ENCODE measurements around the gene NOX1.
"Not testable (repeated sequence)": the region's sequence is repeated elsewhere in the genome, so short reads cannot be mapped to it uniquely, and the experiment has no call there.

Gene NOX1

GRCh38 chrX:100829730-100830129, 44.4 kb downstream of the NOX1 start:
- H3K4me3 ChIP-seq (ENCODE audit: low read depth, low read length), result no peak overlapping the region
- peak; percentile 57 for DNase-seq (ENCODE audit: low read depth)
- no peak for TF ChIP-seq MAX (IDR thresholded peaks at IDR 0.05; ENCODE audit: low read depth, low read length)
- no peak for TF ChIP-seq MYC (IDR thresholded peaks at IDR 0.05; ENCODE audit: low read depth, low read length)
- TF ChIP-seq CTCF (IDR thresholded peaks at IDR 0.05; ENCODE audit: low read depth, low read length), result no peak
- TF ChIP-seq POLR2A (IDR thresholded peaks at IDR 0.05; ENCODE audit: extremely low read depth, insufficient read length), result no peak

GRCh38 chrX:100819837-100820666, 54.1 kb downstream of the NOX1 start, which contains the start of gene CSTF2:
Gene CSTF2, plus strand, starts transcription at chrX:100820391. Its CDS starts 26 bp downstream, at chrX:100820417.
- TF ChIP-seq MAX (IDR thresholded peaks at IDR 0.05; ENCODE audit: low read depth, low read length) (peak; percentile 53), MYC (IDR thresholded peaks at IDR 0.05; ENCODE audit: low read depth, low read length) (peak; percentile 60), CTCF (IDR thresholded peaks at IDR 0.05; ENCODE audit: low read depth, low read length) (no peak), POLR2A (IDR thresholded peaks at IDR 0.05; ENCODE audit: extremely low read depth, insufficient read length) (peak; percentile 70)
- DNase-seq (ENCODE audit: low read depth), result peak; percentile 91
- H3K4me3 ChIP-seq (ENCODE audit: low read depth, low read length), result peak within 1 kb of the TSS; percentile 86

- DNase-seq (ENCODE audit: low read depth), result no peak
- TF ChIP-seq CTCF (IDR thresholded peaks at IDR 0.05; ENCODE audit: low read depth, low read length) (no peak), POLR2A (IDR thresholded peaks at IDR 0.05; ENCODE audit: extremely low read depth, insufficient read length) (no peak)
- H3K4me3 ChIP-seq (ENCODE audit: low read depth, low read length), result peak overlapping the region; percentile 86
These were observed 54.7 kb downstream of the NOX1 start for GRCh38 chrX:100819534-100819836.

GRCh38 chrX:100817340-100817739, 56.8 kb downstream of the NOX1 start:
- no peak overlapping the region for H3K4me3 ChIP-seq (ENCODE audit: low read depth, low read length)
- no peak for TF ChIP-seq CTCF (IDR thresholded peaks at IDR 0.05; ENCODE audit: low read depth, low read length)
- no peak for TF ChIP-seq MAX (IDR thresholded peaks at IDR 0.05; ENCODE audit: low read depth, low read length)
- no peak for TF ChIP-seq MYC (IDR thresholded peaks at IDR 0.05; ENCODE audit: low read depth, low read length)
- no peak for TF ChIP-seq POLR2A (IDR thresholded peaks at IDR 0.05; ENCODE audit: extremely low read depth, insufficient read length)
- no peak for DNase-seq (ENCODE audit: low read depth)

DNA sequence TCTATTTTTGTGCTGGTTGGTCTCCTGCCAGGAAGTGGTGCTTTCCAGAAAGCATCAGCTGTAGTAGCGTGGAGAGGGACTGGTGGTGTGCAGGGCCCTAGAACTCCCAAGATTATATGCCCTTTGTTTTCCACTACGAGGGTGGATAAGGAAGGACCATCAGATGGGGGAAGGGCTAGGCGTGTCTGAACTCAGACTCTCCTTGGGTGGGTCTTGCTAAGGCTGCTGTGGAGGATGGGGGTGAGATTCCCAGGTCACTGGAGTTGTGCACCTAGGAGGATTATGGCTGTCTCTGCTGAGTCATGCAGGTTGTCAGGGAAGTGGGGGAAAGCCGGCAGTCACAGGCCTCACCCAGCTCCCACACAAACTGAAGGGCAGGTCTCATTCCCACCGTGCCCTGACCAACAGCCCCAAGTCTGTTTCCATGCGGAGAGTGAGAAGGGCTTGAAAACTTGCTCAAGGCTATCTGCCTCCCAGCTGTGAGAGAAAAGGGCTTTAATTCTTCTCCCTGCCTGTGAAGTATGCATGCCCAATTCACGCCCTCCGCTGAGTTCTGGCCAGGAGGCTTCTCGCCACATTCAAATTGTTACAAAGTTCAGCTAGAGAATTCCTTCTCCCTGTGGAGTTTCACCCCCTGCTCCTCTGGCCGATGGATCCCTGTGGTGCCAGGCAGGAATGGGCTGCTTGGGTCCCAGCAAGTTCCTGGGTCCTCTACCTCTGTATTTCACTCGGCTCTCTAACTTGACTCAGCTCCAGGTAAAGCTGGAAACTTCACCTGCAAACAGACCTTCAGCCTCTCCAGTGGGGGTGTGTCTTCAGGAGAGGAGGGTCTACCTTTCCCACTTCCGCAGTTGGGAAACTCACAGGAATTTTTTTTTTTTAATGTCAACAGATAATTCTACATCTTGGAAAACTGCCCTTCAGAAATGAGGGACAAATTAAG, 61.7 kb downstream of the NOX1 start:
- TF ChIP-seq POLR2A (IDR thresholded peaks at IDR 0.05; ENCODE audit: extremely low read depth, insufficient read length) (no peak), CTCF (IDR thresholded peaks at IDR 0.05; ENCODE audit: low read depth, low read length) (no peak), MYC (IDR thresholded peaks at IDR 0.05; ENCODE audit: low read depth, low read length) (no peak)
- no peak for DNase-seq (ENCODE audit: low read depth)
- H3K4me3 ChIP-seq (ENCODE audit: low read depth, low read length), result no peak overlapping the region

- H3K4me3 ChIP-seq (ENCODE audit: low read depth, low read length); DNase-seq (ENCODE audit: low read depth): not testable (repeated sequence)
These were observed 65.9 kb downstream of the NOX1 start for GRCh38 chrX:100808265-100808664.

Data from NB4 (cell line).